A549 (cell line): ENCODE results near the gene SMAD5. TPM values are rescaled to one million over a fixed set of nuclear protein-coding genes. Genes with fewer than 3 reads are reported as not detected.

ENCODE experiments used
- ATAC-seq, 2 experiments: fragments of 200-7000 bp in 1 of 2; fragments of >200 bp in 1 of 2; cut with Nextera tagmentation in 1 of 2; cut with Tn5 transposase in 1 of 2; 3 replicates each; pipeline versions ENCODE4 v1.8.0 to v1.9.1; 2018 to 2020; ENCODE audit warnings: mild to moderate bottlenecking in 1 of 2, moderate library complexity in 1 of 2
- CTCF ChIA-PET: fragments of 300-600 bp; sonication (Branson Sonifier 250); formaldehyde crosslinking; extraction: SDS; loops from one replicate; lab custom pipeline; 2021; ENCODE audit warnings: antibody characterized with exemption, inconsistent platforms; lab: Yijun Ruan, JAX
- POLR2A ChIA-PET: fragments of 350-600 bp; formaldehyde crosslinking; extraction: SDS; loops from one replicate; lab custom pipeline; 2021; ENCODE audit warnings: antibody characterized with exemption, inconsistent platforms; lab: Yijun Ruan, JAX
- DNase-seq, 2 experiments: peaks; one replicate each; pipeline versions ENCODE4 v3.0.0 to v3.0.0-alpha.2; 2011 to 2016; ENCODE audit warnings: low read depth in 1 of 2, low spot score in 1 of 2
- FAIRE-seq: peaks from 2 replicates; lab custom pipeline; 2011; peaks lifted over from hg19 to GRCh38; lab: Jason Lieb, UNC
- H3K27ac ChIP-seq, 2 experiments: fragments of >200 bp; sonication (Bioruptor Twin); formaldehyde crosslinking; 3 replicates each; pipeline ENCODE4 v1.5.1; 2016 to 2017
- H3K4me1 ChIP-seq: fragments of >200 bp; sonication (Bioruptor Twin); formaldehyde crosslinking; 3 replicates; pipeline ENCODE4 v1.6.1; 2016
- H3K4me2 ChIP-seq: fragments of >200 bp; sonication (Bioruptor Twin); formaldehyde crosslinking; 3 replicates; pipeline ENCODE4 v1.6.1; 2016
- H3K4me3 ChIP-seq: fragments of >200 bp; sonication (Bioruptor Twin); formaldehyde crosslinking; 3 replicates; pipeline ENCODE4 v1.5.1; 2016
- H3K9me3 ChIP-seq: fragments of >200 bp; sonication (Bioruptor Twin); formaldehyde crosslinking; 3 replicates; pipeline ENCODE4 v1.6.1; 2016
- BHLHE40 ChIP-seq: IDR thresholded peaks from 2 replicates; pipeline ENCODE4 v1.6.1; 2012; ENCODE audit warnings: low read depth, low read length, inconsistent platforms
- CBX8 ChIP-seq: fragments of 200-600 bp; sonication (generic); IDR thresholded peaks from 2 replicates; pipeline ENCODE4 v1.6.1; 2016
- CEBPB ChIP-seq, 2 experiments: fragments of >200 bp in 1 of 2; sonication (Bioruptor Twin) in 1 of 2; formaldehyde crosslinking in 1 of 2; IDR thresholded peaks; 2 replicates each; pipeline ENCODE4 v1.6.1; 2012 to 2016
- EHF ChIP-seq: fragments of 250-450 bp; sonication (Bioruptor Pico); IDR thresholded peaks from 2 replicates; pipeline ENCODE4 v1.5.0; 2020; ENCODE audit warnings: mild to moderate bottlenecking
- EP300 ChIP-seq, 2 experiments: fragments of >200 bp; sonication (Bioruptor Twin); formaldehyde crosslinking; IDR thresholded peaks; 2 replicates in 1 of 2; 3 replicates in 1 of 2; pipeline ENCODE4 v1.6.1; 2016 to 2017
- GATA3 ChIP-seq: IDR thresholded peaks from 2 replicates; pipeline ENCODE4 v1.6.1; 2012; ENCODE audit warnings: borderline replicate concordance
- HEYL ChIP-seq: fragments of 250-450 bp; sonication (Bioruptor Pico); IDR thresholded peaks from 2 replicates; pipeline ENCODE4 v1.8.0; 2021; ENCODE audit warnings: mild to moderate bottlenecking, moderate library complexity
- MAZ ChIP-seq: fragments of 150-350 bp; IDR thresholded peaks from 2 replicates; pipeline ENCODE4 v1.6.1; 2014; ENCODE audit warnings: antibody characterized with exemption, low read depth, low read length, borderline replicate concordance
- MYC ChIP-seq: IDR thresholded peaks from 2 replicates; pipeline ENCODE4 v1.6.1; 2012; ENCODE audit warnings: mild to moderate bottlenecking, inconsistent platforms, low read length, improper control_type of control experiment, borderline replicate concordance
- NFE2L2 ChIP-seq: fragments of 150-350 bp; conservative IDR thresholded peaks from 2 replicates; pipeline ENCODE4 v1.6.1; 2014; ENCODE audit warnings: low read length
- RAD21 ChIP-seq, 2 experiments: fragments of >200 bp in 1 of 2; sonication (Bioruptor Twin) in 1 of 2; formaldehyde crosslinking in 1 of 2; IDR thresholded peaks in 1 of 2; conservative IDR thresholded peaks in 1 of 2; 2 replicates in 1 of 2; 3 replicates in 1 of 2; pipeline ENCODE4 v1.6.1; 2012 to 2018; ENCODE audit warnings: inconsistent platforms in 1 of 2
- RARB ChIP-seq: fragments of 250-450 bp; sonication (Bioruptor Pico); IDR thresholded peaks from 2 replicates; pipeline ENCODE4 v1.8.0; 2021; ENCODE audit warnings: mild to moderate bottlenecking, moderate library complexity
- SREBF2 ChIP-seq: fragments of 450-650 bp; IDR thresholded peaks from 2 replicates; pipeline ENCODE4 v1.6.1; 2014; ENCODE audit warnings: mild to moderate bottlenecking, moderate library complexity
- TP53 ChIP-seq: fragments of 250-450 bp; sonication (Bioruptor Pico); IDR thresholded peaks from 2 replicates; pipeline ENCODE4 v1.5.0; 2021; ENCODE audit warnings: mild to moderate bottlenecking, moderate library complexity
- ZNF302 ChIP-seq: fragments of 250-450 bp; sonication (Bioruptor Pico); IDR thresholded peaks from 2 replicates; pipeline ENCODE4 v1.9.0; 2021; ENCODE audit warnings: inconsistent platforms, mild to moderate bottlenecking, moderate library complexity
- ZSCAN20 ChIP-seq: fragments of 250-450 bp; sonication (Bioruptor Pico); IDR thresholded peaks from 2 replicates; pipeline ENCODE4 v1.8.0; 2022; ENCODE audit warnings: mild to moderate bottlenecking, moderate library complexity
- WGBS: methylation state at CpG from one replicate; pipeline ENCODE4 v1.1.6; 2017; ENCODE audit errors: missing lambda C conversion rate; 5-methylcytosine and 5-hydroxymethylcytosine counted together
- polyA plus RNA-seq, 4 experiments: library from polyadenylated mRNA; depleted of rRNA in 3 of 4; stranded (reverse); fragments of >200 nt; fragmentation: RNase III in 1 of 4; extraction: RNeasy Plus Mini Kit Qiagen cat#74134 plus additional on column Dnase treatment in 1 of 4; gene quantifications; 2 replicates in 3 of 4; 3 replicates in 1 of 4; pipeline ENCODE4 v1.2.3, GENCODE V29; 2011 to 2017
- TF ChIP-seq, protein P1 (sequence below): fragments of >200 bp; sonication (Bioruptor Twin); formaldehyde crosslinking; IDR thresholded peaks from 3 replicates; pipeline ENCODE4 v1.6.1; 2016
- TF ChIP-seq, protein P2 (sequence below): fragments of 450-650 bp; IDR thresholded peaks from 2 replicates; pipeline ENCODE4 v1.6.1; 2014; ENCODE audit warnings: antibody characterized with exemption
- TF ChIP-seq, protein P3 (sequence below): IDR thresholded peaks from 2 replicates; pipeline ENCODE4 v1.6.1; 2012
- TF ChIP-seq, protein P4 (sequence below): fragments of 250-450 bp; sonication (Bioruptor Pico); IDR thresholded peaks from 2 replicates; pipeline ENCODE4 v1.5.0; 2021; ENCODE audit warnings: mild to moderate bottlenecking, moderate library complexity, borderline replicate concordance
- TF ChIP-seq, protein P5 (sequence below): fragments of 200-600 bp; sonication (generic); IDR thresholded peaks from 2 replicates; pipeline ENCODE4 v1.6.1; 2016; ENCODE audit warnings: antibody characterized with exemption, mild to moderate bottlenecking, moderate library complexity
- TF ChIP-seq, protein P6 (sequence below): fragments of >200 bp; sonication (Bioruptor Twin); formaldehyde crosslinking; IDR thresholded peaks from 2 replicates; pipeline ENCODE4 v1.6.1; 2016

Gene SMAD5
- polyA plus RNA-seq, 2 of the 4 experiments (the other 2 are of a cell fraction), result 17.1 to 101 TPM

DNA sequence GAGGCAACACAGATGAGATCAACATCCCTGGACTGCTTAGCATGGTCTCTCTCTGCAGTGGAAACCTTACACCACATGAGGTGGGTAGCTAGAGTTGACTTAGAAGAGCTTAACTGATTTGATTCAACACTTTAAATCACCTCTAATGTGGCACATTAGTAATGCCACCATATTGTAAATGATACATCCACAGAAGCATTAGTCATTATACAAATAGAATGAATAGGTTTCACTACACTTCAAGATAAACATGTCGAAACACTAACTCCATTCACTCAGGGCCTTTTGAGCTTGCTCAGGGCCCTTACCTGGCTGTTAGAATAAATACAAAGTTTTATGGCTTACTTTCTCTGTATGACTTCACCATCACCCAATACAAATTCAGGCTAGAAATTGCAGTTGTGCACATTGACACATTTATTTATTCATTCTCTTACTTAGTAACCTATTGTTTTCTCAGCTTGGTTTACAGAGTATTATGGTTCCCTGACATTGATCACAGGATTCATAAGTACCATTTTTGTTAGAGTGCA, 9.3 kb upstream of the SMAD5 start (continued):
- TF ChIP-seq RAD21 (conservative IDR thresholded peaks at IDR 0.05 in 1 of 2, IDR thresholded peaks at IDR 0.05 in 1 of 2), result no peak
- TF ChIP-seq, protein P1, sequence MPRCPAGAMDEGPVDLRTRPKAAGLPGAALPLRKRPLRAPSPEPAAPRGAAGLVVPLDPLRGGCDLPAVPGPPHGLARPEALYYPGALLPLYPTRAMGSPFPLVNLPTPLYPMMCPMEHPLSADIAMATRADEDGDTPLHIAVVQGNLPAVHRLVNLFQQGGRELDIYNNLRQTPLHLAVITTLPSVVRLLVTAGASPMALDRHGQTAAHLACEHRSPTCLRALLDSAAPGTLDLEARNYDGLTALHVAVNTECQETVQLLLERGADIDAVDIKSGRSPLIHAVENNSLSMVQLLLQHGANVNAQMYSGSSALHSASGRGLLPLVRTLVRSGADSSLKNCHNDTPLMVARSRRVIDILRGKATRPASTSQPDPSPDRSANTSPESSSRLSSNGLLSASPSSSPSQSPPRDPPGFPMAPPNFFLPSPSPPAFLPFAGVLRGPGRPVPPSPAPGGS, result no peak
- TF ChIP-seq, protein P2, sequence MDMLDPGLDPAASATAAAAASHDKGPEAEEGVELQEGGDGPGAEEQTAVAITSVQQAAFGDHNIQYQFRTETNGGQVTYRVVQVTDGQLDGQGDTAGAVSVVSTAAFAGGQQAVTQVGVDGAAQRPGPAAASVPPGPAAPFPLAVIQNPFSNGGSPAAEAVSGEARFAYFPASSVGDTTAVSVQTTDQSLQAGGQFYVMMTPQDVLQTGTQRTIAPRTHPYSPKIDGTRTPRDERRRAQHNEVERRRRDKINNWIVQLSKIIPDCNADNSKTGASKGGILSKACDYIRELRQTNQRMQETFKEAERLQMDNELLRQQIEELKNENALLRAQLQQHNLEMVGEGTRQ, result no peak
- peak; percentile 72; the same call in 1 of the 2 replicates for TF ChIP-seq GATA3
- TF ChIP-seq, protein P3, sequence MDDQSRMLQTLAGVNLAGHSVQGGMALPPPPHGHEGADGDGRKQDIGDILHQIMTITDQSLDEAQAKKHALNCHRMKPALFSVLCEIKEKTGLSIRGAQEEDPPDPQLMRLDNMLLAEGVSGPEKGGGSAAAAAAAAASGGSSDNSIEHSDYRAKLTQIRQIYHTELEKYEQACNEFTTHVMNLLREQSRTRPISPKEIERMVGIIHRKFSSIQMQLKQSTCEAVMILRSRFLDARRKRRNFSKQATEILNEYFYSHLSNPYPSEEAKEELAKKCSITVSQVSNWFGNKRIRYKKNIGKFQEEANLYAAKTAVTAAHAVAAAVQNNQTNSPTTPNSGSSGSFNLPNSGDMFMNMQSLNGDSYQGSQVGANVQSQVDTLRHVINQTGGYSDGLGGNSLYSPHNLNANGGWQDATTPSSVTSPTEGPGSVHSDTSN, result no peak
- TF ChIP-seq CBX8, result no peak

DNA sequence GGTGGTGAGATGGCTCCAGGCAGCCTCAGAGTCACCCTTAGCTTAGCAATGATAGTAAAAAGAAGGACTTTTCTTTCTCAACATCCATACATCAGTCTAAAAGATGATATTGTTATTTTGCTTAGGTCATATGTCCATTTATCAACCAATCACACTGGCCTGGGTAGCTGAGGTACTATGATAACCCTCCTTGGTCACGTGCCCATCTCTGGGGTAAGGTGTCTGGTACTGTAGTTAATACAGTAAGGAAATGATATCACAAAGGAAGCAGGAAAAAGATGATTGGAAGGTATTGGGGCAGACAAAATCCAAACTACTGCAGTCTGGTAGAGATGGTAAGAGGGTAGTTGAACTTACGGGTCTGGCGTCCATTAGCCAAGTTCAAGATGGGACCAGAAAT, 5.1 kb upstream of the SMAD5 start:
- H3K4me1 ChIP-seq, result peaks cover 25% of the 10 kb centered on the region
- H3K27ac ChIP-seq, result no peak overlapping the region
- ChIA-PET POLR2A (no interaction called here), CTCF (interaction anchor here (1.2 to 1.5 kb wide), 2 partner anchors 11 to 45 kb away, joined by 3 to 4 read pairs; no protein-coding TSS in a partner anchor)
- H3K4me3 ChIP-seq, result no peak overlapping the region
- ATAC-seq, result no peak
- 78% methylated on average over 3 of the region's 3 CpGs for WGBS
- no peak for FAIRE-seq
- no peak overlapping the region for H3K4me2 ChIP-seq
- no peaks in the 10 kb centered on the region for H3K9me3 ChIP-seq
- TF ChIP-seq, protein P4, sequence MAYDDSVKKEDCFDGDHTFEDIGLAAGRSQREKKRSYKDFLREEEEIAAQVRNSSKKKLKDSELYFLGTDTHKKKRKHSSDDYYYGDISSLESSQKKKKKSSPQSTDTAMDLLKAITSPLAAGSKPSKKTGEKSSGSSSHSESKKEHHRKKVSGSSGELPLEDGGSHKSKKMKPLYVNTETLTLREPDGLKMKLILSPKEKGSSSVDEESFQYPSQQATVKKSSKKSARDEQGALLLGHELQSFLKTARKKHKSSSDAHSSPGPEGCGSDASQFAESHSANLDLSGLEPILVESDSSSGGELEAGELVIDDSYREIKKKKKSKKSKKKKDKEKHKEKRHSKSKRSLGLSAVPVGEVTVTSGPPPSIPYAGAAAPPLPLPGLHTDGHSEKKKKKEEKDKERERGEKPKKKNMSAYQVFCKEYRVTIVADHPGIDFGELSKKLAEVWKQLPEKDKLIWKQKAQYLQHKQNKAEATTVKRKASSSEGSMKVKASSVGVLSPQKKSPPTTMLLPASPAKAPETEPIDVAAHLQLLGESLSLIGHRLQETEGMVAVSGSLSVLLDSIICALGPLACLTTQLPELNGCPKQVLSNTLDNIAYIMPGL, result no peak
- no peak for TF ChIP-seq EHF (CRISPR knock-in tag)
- TF ChIP-seq MYC, result no peak
- TF ChIP-seq CEBPB (IDR thresholded peaks at IDR 0.05), result no peak
- no peak for TF ChIP-seq ZNF302
- TF ChIP-seq NFE2L2, result no peak
- TF ChIP-seq, protein P1, result no peak
- no peak for DNase-seq

DNA sequence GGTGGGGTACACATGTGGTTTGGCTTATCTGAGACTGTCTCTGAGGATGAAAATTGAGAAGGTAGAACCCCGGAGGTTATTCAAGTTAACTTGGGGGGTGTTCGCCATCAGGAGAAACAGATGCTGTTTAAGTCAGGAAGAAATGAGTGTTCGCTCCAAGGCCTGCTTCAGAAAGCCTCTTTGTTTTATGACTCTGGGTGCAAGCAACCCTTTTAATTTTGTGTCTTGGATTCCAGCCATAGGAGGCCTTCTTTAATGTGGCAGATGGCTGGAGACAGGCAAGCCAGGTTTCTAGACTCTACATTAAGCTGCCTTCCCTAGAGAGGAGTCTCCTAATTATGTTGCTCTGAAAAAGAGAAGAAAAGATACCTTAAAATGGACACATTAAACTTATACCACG, 4.2 kb upstream of the SMAD5 start:
- H3K27ac ChIP-seq, result no peak overlapping the region
- no peak for FAIRE-seq
- TF ChIP-seq, protein P5, sequence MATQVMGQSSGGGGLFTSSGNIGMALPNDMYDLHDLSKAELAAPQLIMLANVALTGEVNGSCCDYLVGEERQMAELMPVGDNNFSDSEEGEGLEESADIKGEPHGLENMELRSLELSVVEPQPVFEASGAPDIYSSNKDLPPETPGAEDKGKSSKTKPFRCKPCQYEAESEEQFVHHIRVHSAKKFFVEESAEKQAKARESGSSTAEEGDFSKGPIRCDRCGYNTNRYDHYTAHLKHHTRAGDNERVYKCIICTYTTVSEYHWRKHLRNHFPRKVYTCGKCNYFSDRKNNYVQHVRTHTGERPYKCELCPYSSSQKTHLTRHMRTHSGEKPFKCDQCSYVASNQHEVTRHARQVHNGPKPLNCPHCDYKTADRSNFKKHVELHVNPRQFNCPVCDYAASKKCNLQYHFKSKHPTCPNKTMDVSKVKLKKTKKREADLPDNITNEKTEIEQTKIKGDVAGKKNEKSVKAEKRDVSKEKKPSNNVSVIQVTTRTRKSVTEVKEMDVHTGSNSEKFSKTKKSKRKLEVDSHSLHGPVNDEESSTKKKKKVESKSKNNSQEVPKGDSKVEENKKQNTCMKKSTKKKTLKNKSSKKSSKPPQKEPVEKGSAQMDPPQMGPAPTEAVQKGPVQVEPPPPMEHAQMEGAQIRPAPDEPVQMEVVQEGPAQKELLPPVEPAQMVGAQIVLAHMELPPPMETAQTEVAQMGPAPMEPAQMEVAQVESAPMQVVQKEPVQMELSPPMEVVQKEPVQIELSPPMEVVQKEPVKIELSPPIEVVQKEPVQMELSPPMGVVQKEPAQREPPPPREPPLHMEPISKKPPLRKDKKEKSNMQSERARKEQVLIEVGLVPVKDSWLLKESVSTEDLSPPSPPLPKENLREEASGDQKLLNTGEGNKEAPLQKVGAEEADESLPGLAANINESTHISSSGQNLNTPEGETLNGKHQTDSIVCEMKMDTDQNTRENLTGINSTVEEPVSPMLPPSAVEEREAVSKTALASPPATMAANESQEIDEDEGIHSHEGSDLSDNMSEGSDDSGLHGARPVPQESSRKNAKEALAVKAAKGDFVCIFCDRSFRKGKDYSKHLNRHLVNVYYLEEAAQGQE, result no peak
- TF ChIP-seq EP300 (IDR thresholded peaks at IDR 0.05) (no peak), MAZ (no peak), TP53 (CRISPR knock-in tag) (no peak), ZSCAN20 (CRISPR knock-in tag) (no peak), BHLHE40 (no peak), RARB (CRISPR knock-in tag) (no peak), SREBF2 (no peak), HEYL (CRISPR knock-in tag) (no peak)
- TF ChIP-seq, protein P2, result no peak
- TF ChIP-seq, protein P6, sequence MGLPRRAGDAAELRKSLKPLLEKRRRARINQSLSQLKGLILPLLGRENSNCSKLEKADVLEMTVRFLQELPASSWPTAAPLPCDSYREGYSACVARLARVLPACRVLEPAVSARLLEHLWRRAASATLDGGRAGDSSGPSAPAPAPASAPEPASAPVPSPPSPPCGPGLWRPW, result no peak

More for the DNA sequence above, 4.2 kb upstream of the SMAD5 start:
- WGBS, result 58% methylated on average over 4 of the region's 4 CpGs
- no peak for DNase-seq
- Histone ChIP-seq H3K4me2 (no peak overlapping the region), H3K4me1 (peaks cover 16% of the 10 kb centered on the region), H3K4me3 (no peak overlapping the region), H3K9me3 (no peaks in the 10 kb centered on the region)
- no peak for ATAC-seq
- ChIA-PET POLR2A (no interaction called here), CTCF (interaction anchor here (0.9 to 1.0 kb wide), 2 partner anchors 12 to 45 kb away, joined by 3 read pairs; no protein-coding TSS in a partner anchor)
